ENCODE measurements around the gene C9orf57. TPM values are rescaled to one million over a fixed set of nuclear protein-coding genes. Genes with fewer than 3 reads are reported as not detected.
A peak's percentile ranks its signal among the peaks of the same experiment; 100 is the strongest.

C9orf57 gene
- total and polyA plus RNA-seq, 8 donors: not detected

DNA sequence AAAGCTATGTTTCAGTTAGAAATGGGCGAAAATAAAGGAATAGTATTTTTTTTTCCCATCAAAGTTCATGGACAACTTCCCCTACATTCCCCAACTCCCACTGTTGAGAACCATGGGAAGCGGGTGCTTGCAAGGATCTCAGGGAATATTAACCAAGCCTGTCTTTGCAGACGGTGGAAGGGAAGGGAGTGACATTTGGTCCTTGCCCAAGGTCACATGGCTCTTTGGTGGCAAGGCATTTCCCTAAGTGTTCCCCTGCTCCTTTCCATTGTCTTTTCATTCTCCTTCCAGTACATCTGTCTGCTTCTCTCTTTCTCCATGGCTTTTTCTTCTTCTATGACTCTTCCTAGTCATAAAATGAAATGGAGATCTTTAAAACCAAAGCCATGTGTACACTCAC, 19.0 kb downstream of the C9orf57 start:
- DNase-seq: no peak
- Histone ChIP-seq H3K9me3 (no peaks in the 10 kb centered on the region), H3K4me1 (no peaks in the 10 kb centered on the region), H3K27ac (no peak overlapping the region), H3K27me3 (no peaks in the 10 kb centered on the region), H3K36me3 (no peaks in the 10 kb centered on the region), H3K4me3 (no peak overlapping the region)
- intact Hi-C loops (cut with DNase I): no loop called here
- 67 to 70% methylated on average over 3 of the region's 3 CpGs for WGBS, 2 donors
- no peak for ATAC-seq
- TF ChIP-seq, protein P1, sequence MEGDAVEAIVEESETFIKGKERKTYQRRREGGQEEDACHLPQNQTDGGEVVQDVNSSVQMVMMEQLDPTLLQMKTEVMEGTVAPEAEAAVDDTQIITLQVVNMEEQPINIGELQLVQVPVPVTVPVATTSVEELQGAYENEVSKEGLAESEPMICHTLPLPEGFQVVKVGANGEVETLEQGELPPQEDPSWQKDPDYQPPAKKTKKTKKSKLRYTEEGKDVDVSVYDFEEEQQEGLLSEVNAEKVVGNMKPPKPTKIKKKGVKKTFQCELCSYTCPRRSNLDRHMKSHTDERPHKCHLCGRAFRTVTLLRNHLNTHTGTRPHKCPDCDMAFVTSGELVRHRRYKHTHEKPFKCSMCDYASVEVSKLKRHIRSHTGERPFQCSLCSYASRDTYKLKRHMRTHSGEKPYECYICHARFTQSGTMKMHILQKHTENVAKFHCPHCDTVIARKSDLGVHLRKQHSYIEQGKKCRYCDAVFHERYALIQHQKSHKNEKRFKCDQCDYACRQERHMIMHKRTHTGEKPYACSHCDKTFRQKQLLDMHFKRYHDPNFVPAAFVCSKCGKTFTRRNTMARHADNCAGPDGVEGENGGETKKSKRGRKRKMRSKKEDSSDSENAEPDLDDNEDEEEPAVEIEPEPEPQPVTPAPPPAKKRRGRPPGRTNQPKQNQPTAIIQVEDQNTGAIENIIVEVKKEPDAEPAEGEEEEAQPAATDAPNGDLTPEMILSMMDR (IDR thresholded peaks at IDR 0.05): no peak
- no peak for FAIRE-seq

DNA sequence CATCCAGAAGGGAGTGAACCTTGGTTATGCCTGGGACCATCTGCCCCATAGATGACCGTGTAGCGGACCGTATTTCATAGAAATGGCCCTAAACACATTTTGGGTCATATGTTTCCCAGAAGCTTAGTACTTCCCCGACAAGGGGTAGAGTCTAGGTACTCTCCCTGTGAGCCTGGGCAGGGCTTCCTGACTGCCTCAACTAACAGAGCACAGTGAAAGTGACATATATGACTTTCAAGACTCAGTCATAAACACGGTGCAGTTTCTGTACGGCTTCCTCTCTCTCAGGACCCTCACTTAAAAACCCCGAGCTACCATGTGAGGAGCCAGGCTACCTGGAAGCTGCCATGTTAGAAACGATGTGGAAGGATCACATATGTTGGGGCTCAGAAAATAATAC, 20.9 kb downstream of the C9orf57 start:
- H3K27me3 ChIP-seq: no peaks in the 10 kb centered on the region
- H3K27ac ChIP-seq: no peak overlapping the region
- no peaks in the 10 kb centered on the region for H3K36me3 ChIP-seq
- H3K4me1 ChIP-seq: no peaks in the 10 kb centered on the region
- intact Hi-C loops (cut with DNase I): loop anchor here (5.0 to 10.0 kb wide), 2 partner anchors 233 to 235 kb away; no protein-coding TSS in a partner anchor
- DNase-seq (no peak), FAIRE-seq (no peak), ATAC-seq (no peak)
- no peaks in the 10 kb centered on the region for H3K9me3 ChIP-seq
- TF ChIP-seq, protein P1 (IDR thresholded peaks at IDR 0.05): no peak
- 68 to 75% methylated on average over 8 of the region's 8 CpGs for WGBS, 2 donors
- H3K4me3 ChIP-seq: no peak overlapping the region

DNA sequence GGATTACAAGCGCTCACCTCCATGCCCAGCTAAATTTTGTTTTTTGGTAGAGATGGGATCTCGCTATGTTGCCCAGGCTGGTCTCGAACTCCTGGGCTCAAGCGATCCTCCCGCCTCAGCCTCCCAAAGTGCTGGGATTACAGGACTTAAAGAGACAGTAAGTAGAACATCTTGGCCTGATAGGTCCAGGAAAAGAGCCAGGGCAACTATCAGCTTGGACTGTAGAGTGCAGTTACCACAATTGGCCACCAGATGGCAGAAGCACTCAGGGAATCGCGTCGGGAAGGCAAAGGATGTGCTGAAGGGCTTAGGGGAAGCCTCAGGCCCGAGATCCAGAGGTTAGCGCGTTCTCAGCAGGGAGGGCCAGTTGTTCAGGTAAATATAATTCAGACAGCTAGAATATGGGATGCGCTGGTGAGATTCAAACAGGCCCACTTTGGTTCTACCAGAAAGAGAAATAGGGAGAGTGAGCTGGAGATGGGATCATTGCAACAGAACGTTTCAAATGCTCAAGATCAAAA, 21.5 kb downstream of the C9orf57 start:
- intact Hi-C loops (cut with DNase I): loop anchor here (5.0 to 10.0 kb wide), 2 partner anchors 233 to 236 kb away; no protein-coding TSS in a partner anchor
- FAIRE-seq (no peak), ATAC-seq (peak; percentile 79 to 98 (median 92)), DNase-seq (peak; percentile 47 to 86 (median 74))
- H3K36me3 ChIP-seq: no peaks in the 10 kb centered on the region
- H3K9me3 ChIP-seq: no peaks in the 10 kb centered on the region
- H3K4me1 ChIP-seq: no peaks in the 10 kb centered on the region
- H3K4me3 ChIP-seq: no peak overlapping the region
- H3K27ac ChIP-seq: no peak overlapping the region
- TF ChIP-seq, protein P1 (IDR thresholded peaks at IDR 0.05): peak; percentile 81 to 96 (median 94)
- WGBS, 2 donors: 13 to 16% methylated on average over 13 of the region's 13 CpGs
- H3K27me3 ChIP-seq: no peaks in the 10 kb centered on the region

DNA sequence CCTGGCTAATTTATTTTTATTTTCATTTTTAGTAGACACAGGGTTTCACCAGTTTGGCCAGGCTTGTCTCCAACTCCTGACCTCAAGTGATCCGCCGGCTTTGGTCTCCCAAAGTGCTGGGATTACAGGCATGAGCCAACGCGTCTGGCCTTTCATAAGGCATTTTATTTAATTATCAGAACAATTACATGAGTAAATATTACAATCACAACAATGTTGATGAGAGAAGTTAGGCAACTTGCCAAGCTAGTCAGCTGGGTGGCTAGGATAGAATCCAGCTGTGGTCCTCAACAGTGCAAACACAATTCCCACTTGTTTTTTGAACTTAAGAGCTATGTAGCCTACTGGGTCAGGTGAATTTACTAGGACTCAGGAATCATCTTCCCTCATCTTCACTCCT, 22.0 kb downstream of the C9orf57 start:
- DNase-seq (no peak), FAIRE-seq (no peak), ATAC-seq (no peak)

DNA sequence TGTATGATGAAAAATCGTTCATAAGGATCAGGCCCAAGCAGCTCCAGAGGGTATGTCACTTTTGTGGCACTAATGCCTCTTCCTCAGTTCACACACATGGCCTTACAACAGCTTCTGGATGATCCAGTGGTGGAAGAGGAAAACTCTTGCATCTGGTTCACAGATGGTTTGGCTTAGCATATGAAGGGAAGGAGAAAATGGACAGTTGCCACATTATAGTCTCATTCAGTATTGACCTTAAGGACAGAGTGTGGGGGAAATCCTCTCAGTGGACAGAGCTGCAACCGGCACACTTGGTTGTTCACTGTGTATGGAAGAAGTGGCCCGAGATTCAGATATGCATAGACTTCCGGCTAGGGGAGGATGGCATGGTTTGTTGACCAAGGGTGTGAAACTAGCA, 22.8 kb downstream of the C9orf57 start:
- Histone ChIP-seq H3K4me1 (no peaks in the 10 kb centered on the region), H3K27ac (no peak overlapping the region), H3K9me3 (no peaks in the 10 kb centered on the region), H3K27me3 (no peaks in the 10 kb centered on the region), H3K36me3 (no peaks in the 10 kb centered on the region), H3K4me3 (no peak overlapping the region)
- DNase-seq (no peak), ATAC-seq (no peak), FAIRE-seq (no peak)
- TF ChIP-seq, protein P1 (IDR thresholded peaks at IDR 0.05): no peak
- WGBS, 2 donors: 46 to 63% methylated on average over 4 of the region's 4 CpGs
- intact Hi-C loops (cut with DNase I): loop anchor here (5.0 to 10.0 kb wide), 2 partner anchors 235 to 237 kb away; no protein-coding TSS in a partner anchor

More for the DNA sequence above, 22.0 kb downstream of the C9orf57 start:
- Histone ChIP-seq H3K4me3 (no peak overlapping the region), H3K36me3 (no peaks in the 10 kb centered on the region), H3K9me3 (no peaks in the 10 kb centered on the region), H3K27me3 (no peaks in the 10 kb centered on the region), H3K27ac (no peak overlapping the region), H3K4me1 (no peaks in the 10 kb centered on the region)
- WGBS, 2 donors: 63 to 67% methylated on average over 4 of the region's 4 CpGs
- TF ChIP-seq, protein P1 (IDR thresholded peaks at IDR 0.05): no peak
- intact Hi-C loops (cut with DNase I): loop anchor here (5.0 to 10.0 kb wide), 2 partner anchors 234 to 236 kb away; no protein-coding TSS in a partner anchor
